SK-N-SH (cell line): ENCODE results near the gene TAS1R1. TPM values are rescaled to one million over a fixed set of nuclear protein-coding genes. Genes with fewer than 3 reads are reported as not detected.

Experiments used
- CTCF ChIA-PET: fragments of 300-600, 350-600 bp; formaldehyde crosslinking; extraction: SDS; loops from one replicate; lab custom pipeline; 2021; lab: Yijun Ruan, JAX
- POLR2A ChIA-PET: fragments of 350-600 bp; sonication (Branson Sonifier 250); formaldehyde crosslinking; extraction: SDS; loops from one replicate; lab custom pipeline; 2020; ENCODE audit warnings: antibody characterized with exemption, inconsistent platforms; lab: Yijun Ruan, JAX
- DNase-seq: peaks from one replicate; pipeline ENCODE4 v3.0.0; 2012
- H2AFZ ChIP-seq: fragments of 200-600 bp; sonication (generic); 2 replicates; pipeline ENCODE4 v1.8.1; 2016; ENCODE audit warnings: antibody characterized with exemption, mild to moderate bottlenecking, low read depth
- H3F3A ChIP-seq: fragments of 200-600 bp; sonication (generic); replicated peaks from 2 replicates; pipeline ENCODE3; 2016; ENCODE audit warnings: antibody characterized with exemption, mild to moderate bottlenecking; ENCODE audit not compliant: insufficient read depth
- H3K27ac ChIP-seq, 2 experiments: fragments of 200-500 bp in 1 of 2; fragments of 200-600 bp in 1 of 2; sonication (Bioruptor generic) in 1 of 2; sonication (generic), shearing (Covaris generic) in 1 of 2; 2 replicates each; pipeline versions ENCODE4 v1.5.1 to v1.6.1; 2014 to 2016; ENCODE audit warnings: low read depth in 2 of 2, inconsistent platforms in 1 of 2, low read length in 1 of 2, mild to moderate bottlenecking in 1 of 2, mixed read lengths in 1 of 2
- H3K27me3 ChIP-seq: fragments of 200-600 bp; sonication (generic), shearing (Covaris generic); 2 replicates; pipeline ENCODE4 v1.6.1; 2016; ENCODE audit warnings: mixed run types; ENCODE audit not compliant: insufficient read depth
- H3K36me3 ChIP-seq, 2 experiments: fragments of 200-500 bp in 1 of 2; fragments of 200-600 bp in 1 of 2; sonication (Bioruptor generic) in 1 of 2; sonication (generic) in 1 of 2; replicated peaks in 1 of 2; 2 replicates each; pipeline versions ENCODE3 to v1.5.1; 2014 to 2016; ENCODE audit warnings: low read length in 1 of 2, mild to moderate bottlenecking in 1 of 2; ENCODE audit not compliant: insufficient read depth in 2 of 2, control insufficient read depth in 1 of 2
- H3K4me1 ChIP-seq, 2 experiments: fragments of 200-500 bp in 1 of 2; fragments of 200-600 bp in 1 of 2; sonication (Bioruptor generic) in 1 of 2; sonication (generic), shearing (Covaris generic) in 1 of 2; 2 replicates each; pipeline versions ENCODE4 v1.5.1 to v1.6.1; 2014 to 2016; ENCODE audit warnings: low read depth in 1 of 2, low read length in 1 of 2, mixed run types in 1 of 2; ENCODE audit not compliant: insufficient read depth in 2 of 2, control insufficient read depth in 1 of 2
- H3K4me2 ChIP-seq: fragments of 200-600 bp; sonication (generic), shearing (Covaris generic); 2 replicates; pipeline ENCODE4 v1.6.1; 2017; ENCODE audit warnings: mixed run types
- H3K4me3 ChIP-seq, 2 experiments: fragments of 200-500 bp in 1 of 2; fragments of 200-600 bp in 1 of 2; sonication (Bioruptor generic) in 1 of 2; sonication (generic), shearing (Covaris generic) in 1 of 2; 2 replicates each; pipeline versions ENCODE4 v1.5.1 to v1.8.1; 2014 to 2016; ENCODE audit warnings: low read depth in 2 of 2, inconsistent platforms in 1 of 2, low read length in 1 of 2, mild to moderate bottlenecking in 1 of 2, mixed read lengths in 1 of 2, moderate library complexity in 1 of 2
- H3K79me2 ChIP-seq: fragments of 200-600 bp; sonication (generic); 2 replicates; pipeline ENCODE4 v1.8.1; 2017; ENCODE audit warnings: mild to moderate bottlenecking; ENCODE audit not compliant: insufficient read depth
- H3K9ac ChIP-seq: fragments of 200-600 bp; sonication (generic); 2 replicates; pipeline ENCODE4 v1.6.1; 2017; ENCODE audit warnings: mixed run types
- H3K9me2 ChIP-seq: fragments of 200-600 bp; sonication (generic); 2 replicates; pipeline ENCODE4 v1.6.1; 2017; ENCODE audit warnings: mixed run types
- H3K9me3 ChIP-seq: fragments of 200-600 bp; sonication (generic); 2 replicates; pipeline ENCODE4 v1.6.1; 2017; ENCODE audit warnings: mixed run types, mild to moderate bottlenecking, moderate library complexity
- H4K20me1 ChIP-seq: fragments of 200-600 bp; sonication (generic); 2 replicates; pipeline ENCODE4 v1.6.1; 2017; ENCODE audit warnings: mild to moderate bottlenecking, mixed run types; ENCODE audit not compliant: insufficient read depth
- CHD2 ChIP-seq: fragments of 150-350 bp; IDR thresholded peaks from 2 replicates; pipeline ENCODE4 v1.6.1; 2018; ENCODE audit warnings: low read length; ENCODE audit not compliant: partially characterized antibody
- ELF1 ChIP-seq: IDR thresholded peaks from 2 replicates; pipeline ENCODE4 v1.4.0; 2012
- EP300 ChIP-seq, 2 experiments: IDR thresholded peaks; 2 replicates each; pipeline versions ENCODE4 v1.4.0 to v1.6.1; 2012; ENCODE audit warnings: borderline replicate concordance in 1 of 2, low read depth in 1 of 2, low read length in 1 of 2
- FOSL2 ChIP-seq: IDR thresholded peaks from 2 replicates; pipeline ENCODE4 v1.4.0; 2012; ENCODE audit warnings: low read depth, mild to moderate bottlenecking, moderate library complexity, borderline replicate concordance
- FOXJ3 ChIP-seq: sonication (generic); formaldehyde crosslinking; IDR thresholded peaks from 2 replicates; pipeline ENCODE4 v1.5.1; 2020; ENCODE audit warnings: mild to moderate bottlenecking, missing genetic modification reagents
- FOXM1 ChIP-seq: IDR thresholded peaks from 2 replicates; pipeline ENCODE4 v1.4.0; 2012; ENCODE audit warnings: low read depth, mild to moderate bottlenecking
- MXI1 ChIP-seq: IDR thresholded peaks from 2 replicates; pipeline ENCODE4 v1.6.1; 2012; ENCODE audit warnings: mild to moderate bottlenecking, low read depth, low read length, improper control_type of control experiment
- NRF1 ChIP-seq: IDR thresholded peaks from 2 replicates; pipeline ENCODE4 v1.6.1; 2012; ENCODE audit warnings: low read depth, mild to moderate bottlenecking, low read length
- POLR2AphosphoS5 ChIP-seq: IDR thresholded peaks from 2 replicates; pipeline ENCODE4 v1.6.1; 2012; ENCODE audit warnings: low read depth, low read length
- SIN3A ChIP-seq: IDR thresholded peaks from 2 replicates; pipeline ENCODE4 v1.6.1; 2012; ENCODE audit warnings: low read depth, mild to moderate bottlenecking, low read length, moderate library complexity, borderline replicate concordance
- USF2 ChIP-seq: fragments of 150-350 bp; IDR thresholded peaks from 2 replicates; pipeline ENCODE4 v1.6.1; 2017; ENCODE audit warnings: antibody characterized with exemption, low read length, low read depth, borderline replicate concordance
- WGBS: methylation state at CpG from one replicate; pipeline ENCODE4 v1.1.6; 2017; ENCODE audit warnings: low lambda C conversion rate; 5-methylcytosine and 5-hydroxymethylcytosine counted together
- polyA plus RNA-seq, 3 experiments: library from polyadenylated mRNA; depleted of rRNA; stranded (reverse); fragments of >200 nt; gene quantifications; 2 replicates each; pipeline ENCODE4 v1.2.3, GENCODE V29; 2012
- TF ChIP-seq, protein P1 (sequence below): IDR thresholded peaks from 2 replicates; pipeline ENCODE4 v1.6.1; 2012; ENCODE audit warnings: mild to moderate bottlenecking, low read depth, low read length, moderate library complexity

TAS1R1 gene
- polyA plus RNA-seq, 1 of the 3 experiments (the other 2 are of a cell fraction) = not detected

DNA sequence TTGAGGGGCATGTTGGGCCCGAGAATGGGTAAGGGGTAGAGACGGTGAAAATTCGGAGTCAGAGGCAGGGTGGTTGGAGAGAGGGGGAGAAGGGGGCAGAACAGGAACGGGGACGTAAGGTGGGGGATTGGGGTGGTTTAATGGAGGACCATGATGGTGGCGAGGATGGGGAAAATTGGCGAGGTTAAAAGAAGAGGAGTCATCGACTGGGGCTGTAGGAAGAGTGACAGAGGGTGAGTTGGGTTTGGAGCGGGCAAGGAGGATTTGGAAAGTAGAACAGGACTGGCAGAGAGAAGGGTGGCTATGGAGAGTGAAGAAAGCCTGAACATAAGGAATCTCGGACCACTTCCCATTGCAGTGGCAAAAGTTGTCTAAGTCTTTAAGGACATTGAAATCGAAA, 13.9 kb downstream of the TAS1R1 start (continued):
- TF ChIP-seq, protein P1, sequence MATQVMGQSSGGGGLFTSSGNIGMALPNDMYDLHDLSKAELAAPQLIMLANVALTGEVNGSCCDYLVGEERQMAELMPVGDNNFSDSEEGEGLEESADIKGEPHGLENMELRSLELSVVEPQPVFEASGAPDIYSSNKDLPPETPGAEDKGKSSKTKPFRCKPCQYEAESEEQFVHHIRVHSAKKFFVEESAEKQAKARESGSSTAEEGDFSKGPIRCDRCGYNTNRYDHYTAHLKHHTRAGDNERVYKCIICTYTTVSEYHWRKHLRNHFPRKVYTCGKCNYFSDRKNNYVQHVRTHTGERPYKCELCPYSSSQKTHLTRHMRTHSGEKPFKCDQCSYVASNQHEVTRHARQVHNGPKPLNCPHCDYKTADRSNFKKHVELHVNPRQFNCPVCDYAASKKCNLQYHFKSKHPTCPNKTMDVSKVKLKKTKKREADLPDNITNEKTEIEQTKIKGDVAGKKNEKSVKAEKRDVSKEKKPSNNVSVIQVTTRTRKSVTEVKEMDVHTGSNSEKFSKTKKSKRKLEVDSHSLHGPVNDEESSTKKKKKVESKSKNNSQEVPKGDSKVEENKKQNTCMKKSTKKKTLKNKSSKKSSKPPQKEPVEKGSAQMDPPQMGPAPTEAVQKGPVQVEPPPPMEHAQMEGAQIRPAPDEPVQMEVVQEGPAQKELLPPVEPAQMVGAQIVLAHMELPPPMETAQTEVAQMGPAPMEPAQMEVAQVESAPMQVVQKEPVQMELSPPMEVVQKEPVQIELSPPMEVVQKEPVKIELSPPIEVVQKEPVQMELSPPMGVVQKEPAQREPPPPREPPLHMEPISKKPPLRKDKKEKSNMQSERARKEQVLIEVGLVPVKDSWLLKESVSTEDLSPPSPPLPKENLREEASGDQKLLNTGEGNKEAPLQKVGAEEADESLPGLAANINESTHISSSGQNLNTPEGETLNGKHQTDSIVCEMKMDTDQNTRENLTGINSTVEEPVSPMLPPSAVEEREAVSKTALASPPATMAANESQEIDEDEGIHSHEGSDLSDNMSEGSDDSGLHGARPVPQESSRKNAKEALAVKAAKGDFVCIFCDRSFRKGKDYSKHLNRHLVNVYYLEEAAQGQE = no peak
- no peak for TF ChIP-seq NRF1

DNA sequence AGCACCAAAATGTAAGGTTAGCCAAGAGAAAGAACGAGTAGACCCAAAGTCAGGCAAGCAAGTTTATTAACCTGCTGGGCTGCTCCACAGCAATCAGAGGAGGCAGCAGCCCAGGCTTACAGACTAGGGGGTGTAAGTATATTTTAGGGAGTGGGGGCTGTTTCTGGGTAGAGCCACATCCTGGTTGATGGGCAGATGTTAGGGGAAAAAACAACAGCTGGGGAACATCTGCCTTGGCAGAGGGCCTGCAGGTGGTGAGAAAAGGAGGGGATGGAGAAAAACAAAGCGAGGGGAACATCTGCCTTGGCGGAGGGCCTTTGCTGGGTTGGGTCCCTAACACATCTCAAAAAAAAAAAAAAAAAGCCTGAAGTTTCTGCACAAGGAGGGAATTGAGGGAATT, 15.0 kb downstream of the TAS1R1 start:
- 56% methylated on average over 3 of the region's 3 CpGs for WGBS
- Histone ChIP-seq H3F3A (no peaks in the 10 kb centered on the region), H3K4me1 (no peaks in the 10 kb centered on the region), H4K20me1 (no peaks in the 10 kb centered on the region), H3K9ac (no peak overlapping the region), H3K4me3 (no peak overlapping the region), H3K9me3 (no peaks in the 10 kb centered on the region), H3K27me3 (no peaks in the 10 kb centered on the region; the same call in 1 of the 2 replicates), H3K79me2 (no peaks in the 10 kb centered on the region), H3K9me2 (no peaks in the 10 kb centered on the region), H3K4me2 (no peak overlapping the region), H3K27ac (no peak overlapping the region), H2AFZ (no peak overlapping the region), H3K36me3 (no peaks in the 10 kb centered on the region)
- DNase-seq = no peak
- ChIA-PET CTCF (interaction anchor here (2.6 to 2.7 kb wide), 2 partner anchors 15 to 16 kb away, joined by 13 to 18 read pairs; partner anchors contain the start of genes NOL9 and TAS1R1), POLR2A (no interaction called here)
- TF ChIP-seq FOSL2 (no peak), USF2 (no peak), MXI1 (no peak), ELF1 (no peak), FOXM1 (no peak), FOXJ3 (CRISPR knock-in tag) (no peak), CHD2 (no peak), SIN3A (no peak), POLR2AphosphoS5 (no peak), EP300 (IDR thresholded peaks at IDR 0.05; ENCODE audit: borderline replicate concordance in 1 of 2, low read depth in 1 of 2, low read length in 1 of 2) (no peak)
